ENCODE data around the gene DPAGT1.
"Not testable (repeated sequence)": the region's sequence is repeated elsewhere in the genome, so short reads cannot be mapped to it uniquely, and the experiment has no call there.

Gene DPAGT1

DNA sequence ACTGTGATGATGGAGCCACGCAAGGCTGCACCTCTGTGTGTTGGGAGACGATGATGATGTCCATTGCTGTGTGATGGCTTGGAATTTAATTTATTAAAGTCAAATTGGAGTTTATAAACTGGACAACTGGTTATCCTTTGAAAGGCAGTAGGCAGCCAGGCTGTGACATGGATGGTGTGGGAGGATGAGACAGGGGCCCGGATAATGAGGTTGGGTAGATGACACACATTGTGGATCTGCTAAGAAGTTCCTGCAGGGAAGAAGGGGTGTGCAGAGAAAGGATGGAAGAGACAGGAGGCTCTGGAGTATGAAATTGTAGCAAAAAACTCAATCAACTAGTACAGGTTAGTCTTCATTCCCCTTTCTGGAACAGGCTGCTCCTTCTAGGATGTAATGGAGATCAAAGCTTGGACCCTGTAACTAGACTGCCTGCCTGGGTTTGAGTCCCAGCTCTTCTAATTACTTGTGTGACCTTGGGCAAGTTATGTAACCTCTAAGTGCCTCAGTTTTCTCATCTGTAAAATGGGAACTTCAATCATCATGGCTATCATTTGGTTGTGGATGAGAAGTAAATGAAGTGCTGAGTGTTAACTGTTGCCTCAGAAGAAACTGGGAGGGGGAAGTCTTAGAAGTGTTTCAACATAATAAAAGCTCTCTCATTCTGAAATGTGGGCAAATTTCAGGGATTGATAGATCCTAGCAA, 15.5 kb upstream of the DPAGT1 start:
- in situ Hi-C loops (cut with MboI; ENCODE audit: low pct_unique_long_range_greater_than_20kb, low sequenced_read_pairs) = no loop called here
- no peak for DNase-seq

DNA sequence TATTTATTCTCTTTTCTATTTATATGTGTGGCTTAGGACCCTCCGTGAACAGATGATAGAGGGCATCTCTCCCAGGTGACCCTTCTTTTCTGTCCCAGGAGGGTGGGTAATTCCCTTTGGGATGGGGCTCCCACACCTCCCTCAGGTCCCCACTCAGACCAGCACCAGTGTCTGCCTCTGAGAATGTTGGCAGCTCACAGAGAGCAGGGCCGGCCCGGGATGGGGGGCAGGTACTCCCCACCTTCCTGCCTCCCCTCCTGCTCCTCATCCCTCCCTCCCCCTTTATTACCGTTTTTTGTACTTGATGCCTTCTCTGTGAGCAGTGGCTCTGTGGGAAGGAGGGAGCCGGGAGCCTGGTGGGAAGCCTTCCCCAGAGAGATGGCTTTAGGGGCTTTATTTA, 14.9 kb upstream of the DPAGT1 start:
- in situ Hi-C loops (cut with MboI; ENCODE audit: low pct_unique_long_range_greater_than_20kb, low sequenced_read_pairs) = no loop called here
- no peak for DNase-seq

DNA sequence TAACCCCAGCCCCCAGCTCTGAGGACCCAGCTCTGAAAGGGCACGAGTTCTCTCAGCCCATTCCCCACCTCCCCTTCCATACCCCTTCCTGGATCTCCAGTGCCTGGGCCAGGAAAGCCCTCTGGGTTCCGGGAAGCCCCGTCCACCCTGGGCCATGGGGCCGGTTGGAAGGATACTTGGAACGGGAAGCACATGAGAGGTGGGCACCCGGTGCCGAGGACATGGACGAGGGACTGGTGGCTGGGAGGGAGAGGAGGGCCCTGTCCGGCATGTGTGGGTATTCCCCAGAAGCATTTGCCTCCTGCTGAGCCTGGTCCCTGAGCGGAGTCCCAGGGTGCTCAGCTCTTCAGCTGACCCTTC, 14.6 kb upstream of the DPAGT1 start:
- DNase-seq = no peak
- in situ Hi-C loops (cut with MboI; ENCODE audit: low pct_unique_long_range_greater_than_20kb, low sequenced_read_pairs) = no loop called here

DNA sequence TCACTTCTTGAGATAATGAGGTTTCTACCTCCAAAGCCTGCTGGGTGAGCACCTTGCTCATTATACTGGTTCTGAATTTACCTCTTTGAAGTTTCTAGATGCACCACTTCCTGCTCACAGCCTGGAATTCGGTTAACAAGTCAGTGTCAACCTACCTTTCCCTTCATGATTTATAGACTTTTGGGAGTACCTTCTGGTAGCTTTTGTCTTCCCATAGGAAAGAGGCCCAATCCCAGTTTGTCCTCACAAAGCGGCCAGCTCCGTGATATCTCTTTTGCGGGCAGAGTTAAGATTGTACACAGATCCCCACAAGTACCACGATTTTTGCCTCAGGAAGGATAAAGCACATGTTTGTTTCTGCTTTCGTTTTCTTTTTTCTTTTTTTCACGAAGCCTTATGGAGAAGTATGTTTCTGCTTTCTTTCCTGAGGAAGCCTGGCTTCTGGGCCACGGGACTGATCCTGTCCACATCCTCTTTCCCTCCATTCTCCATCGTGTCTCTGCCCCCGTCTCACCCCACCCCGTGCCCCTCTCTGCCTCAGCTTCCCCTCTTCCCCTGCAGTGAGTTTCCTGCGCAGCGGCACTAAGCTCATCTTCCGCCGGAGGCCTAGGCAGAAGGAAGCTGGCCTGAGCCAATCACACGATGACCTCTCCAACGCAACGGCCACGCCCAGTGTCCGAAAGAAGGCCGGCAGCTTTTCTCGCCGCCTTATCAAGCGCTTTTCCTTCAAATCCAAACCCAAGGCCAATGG, 14.0 kb upstream of the DPAGT1 start:
- no peak for DNase-seq
- in situ Hi-C loops (cut with MboI; ENCODE audit: low pct_unique_long_range_greater_than_20kb, low sequenced_read_pairs) = no loop called here

DNA sequence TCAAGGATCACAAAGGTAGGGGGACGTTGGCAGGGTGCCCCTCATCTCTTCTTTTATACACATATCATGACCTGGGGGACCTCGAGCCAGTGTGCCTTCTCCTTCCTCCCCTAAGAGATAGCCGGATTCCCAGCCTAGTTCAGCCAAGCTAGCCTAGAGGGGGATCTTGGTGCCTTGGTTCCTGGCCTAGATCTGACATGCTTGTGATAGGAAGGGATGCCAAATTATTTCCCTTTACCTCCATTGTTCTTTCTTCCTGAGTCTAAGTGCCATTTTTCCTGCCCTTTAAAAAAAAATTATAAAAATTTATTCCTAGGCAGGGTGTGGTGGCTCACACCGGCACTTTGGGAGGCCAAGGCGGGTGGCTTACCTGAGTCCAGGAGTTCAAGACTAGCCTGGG, 12.7 kb upstream of the DPAGT1 start:
- in situ Hi-C loops (cut with MboI; ENCODE audit: low pct_unique_long_range_greater_than_20kb, low sequenced_read_pairs) = no loop called here
- no peak for DNase-seq

DNA sequence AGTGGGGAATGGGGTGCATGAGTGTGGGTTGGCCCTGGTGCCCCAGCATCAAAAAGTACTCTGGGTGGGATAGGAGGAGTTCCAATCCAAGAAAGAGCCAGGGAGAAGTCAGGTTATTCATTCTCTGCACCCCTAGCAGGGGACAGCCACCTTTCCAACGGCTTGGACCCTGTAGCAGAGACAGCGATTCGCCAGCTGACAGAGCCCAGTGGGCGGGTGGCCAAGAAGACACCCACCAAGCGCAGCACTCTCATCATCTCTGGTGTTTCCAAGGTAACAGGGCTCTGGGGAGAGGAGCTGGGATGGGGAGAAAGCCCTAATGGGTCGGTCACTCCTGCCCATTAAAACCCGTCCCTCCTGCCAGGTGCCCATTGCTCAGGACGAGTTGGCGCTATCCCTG, 12.1 kb upstream of the DPAGT1 start:
- in situ Hi-C loops (cut with MboI; ENCODE audit: low pct_unique_long_range_greater_than_20kb, low sequenced_read_pairs) = no loop called here
- no peak for DNase-seq

DNA sequence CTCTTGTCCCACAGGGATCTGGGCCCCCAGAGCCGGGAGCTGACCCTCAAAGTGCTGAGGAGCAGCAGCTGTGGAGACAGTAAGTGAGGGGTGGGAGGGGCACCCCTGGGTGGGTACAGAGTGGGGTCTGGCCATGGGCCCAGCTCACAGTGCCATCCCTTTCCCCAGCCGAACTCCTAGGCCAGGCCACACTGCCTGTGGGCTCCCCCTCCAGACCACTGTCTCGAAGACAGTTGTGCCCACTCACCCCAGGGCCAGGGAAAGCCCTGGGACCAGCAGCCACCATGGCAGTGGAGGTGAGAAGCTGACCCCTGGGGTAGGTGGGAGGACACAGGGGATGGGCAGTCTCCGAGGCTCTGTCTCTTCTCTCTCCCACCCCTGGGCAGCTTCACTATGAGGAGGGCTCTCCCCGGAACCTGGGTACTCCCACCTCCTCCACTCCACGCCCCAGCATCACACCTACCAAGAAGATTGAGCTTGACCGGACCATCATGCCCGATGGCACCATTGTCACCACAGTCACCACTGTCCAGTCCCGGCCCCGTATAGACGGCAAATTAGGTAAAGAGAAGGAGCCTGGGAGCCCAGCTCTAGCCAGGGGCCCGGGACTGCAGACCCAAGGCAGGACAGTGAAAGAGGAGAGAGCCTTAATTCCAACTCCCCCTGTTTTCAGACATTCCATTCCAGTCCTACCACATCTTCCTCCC, 10.8 kb upstream of the DPAGT1 start:
- in situ Hi-C loops (cut with MboI; ENCODE audit: low pct_unique_long_range_greater_than_20kb, low sequenced_read_pairs) = no loop called here
- DNase-seq = no peak

DNA sequence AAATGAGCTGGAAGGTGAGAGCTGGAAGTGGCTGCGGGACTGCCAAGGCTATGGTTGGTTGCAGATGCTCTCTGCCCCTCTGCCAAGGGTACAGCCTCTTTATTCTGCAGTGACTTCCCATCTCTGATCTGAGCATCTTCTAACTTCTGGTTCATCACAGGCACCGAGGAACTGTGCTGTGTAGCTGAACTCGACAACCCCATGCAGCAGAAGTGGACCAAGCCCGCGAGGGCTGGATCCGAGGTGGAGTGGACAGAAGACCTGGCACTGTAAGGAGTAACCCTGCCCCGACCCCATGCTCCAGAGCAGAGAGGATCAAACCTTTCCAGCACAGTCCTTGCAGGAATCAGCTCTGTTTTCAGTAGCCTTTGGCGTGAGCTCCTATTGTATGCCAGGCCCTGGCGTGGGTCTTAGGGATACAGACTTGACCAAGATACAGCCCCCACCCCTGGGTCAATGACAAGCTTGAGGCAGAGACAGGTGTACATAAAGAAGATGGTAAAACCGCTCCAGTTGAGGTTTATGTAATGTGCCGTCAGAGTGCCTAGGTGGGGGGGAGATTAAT, 9.8 kb upstream of the DPAGT1 start:
- in situ Hi-C loops (cut with MboI; ENCODE audit: low pct_unique_long_range_greater_than_20kb, low sequenced_read_pairs) = no loop called here
- DNase-seq = no peak

DNA sequence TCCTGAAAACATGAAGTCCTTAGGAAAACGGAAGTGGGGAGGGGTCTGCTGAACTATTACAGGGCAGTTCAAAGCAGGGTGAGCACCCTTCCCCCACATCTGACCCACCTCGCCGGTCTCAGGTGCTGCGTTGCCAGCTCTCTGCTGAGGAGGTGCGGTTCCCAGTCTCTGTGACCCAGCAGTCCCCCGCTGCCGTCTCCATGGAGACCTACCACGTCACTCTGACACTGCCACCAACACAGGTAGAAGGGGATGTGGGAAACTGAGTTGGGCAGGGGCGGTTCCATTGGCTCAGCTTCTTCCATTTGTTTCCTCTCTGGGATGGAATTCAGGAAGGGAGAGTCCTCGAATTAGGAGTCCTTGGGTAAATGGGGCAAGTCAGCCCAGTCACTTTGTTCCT, 8.8 kb upstream of the DPAGT1 start:
- DNase-seq = no peak
- in situ Hi-C loops (cut with MboI; ENCODE audit: low pct_unique_long_range_greater_than_20kb, low sequenced_read_pairs) = no loop called here

DNA sequence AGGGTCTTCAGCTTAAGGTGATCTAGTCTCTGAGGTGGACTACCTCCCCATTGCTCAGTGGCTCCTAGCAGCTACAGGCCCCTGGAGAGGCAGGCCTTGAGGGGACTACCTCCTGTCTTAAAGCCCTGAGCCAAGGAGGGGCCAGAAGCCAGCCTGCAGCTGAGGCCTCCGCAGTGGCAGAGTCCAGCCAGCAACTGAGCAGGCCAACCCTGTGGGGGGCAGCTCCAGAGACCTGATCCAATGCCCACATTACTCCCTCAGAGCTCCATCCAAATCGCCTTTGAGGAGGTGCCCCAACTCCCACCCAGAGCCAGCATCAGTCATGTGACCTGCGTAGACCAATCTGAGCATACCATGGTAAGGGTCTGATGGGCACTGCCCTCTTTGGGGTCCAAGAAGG, 8.2 kb upstream of the DPAGT1 start:
- DNase-seq = no peak
- in situ Hi-C loops (cut with MboI; ENCODE audit: low pct_unique_long_range_greater_than_20kb, low sequenced_read_pairs) = no loop called here

DNA sequence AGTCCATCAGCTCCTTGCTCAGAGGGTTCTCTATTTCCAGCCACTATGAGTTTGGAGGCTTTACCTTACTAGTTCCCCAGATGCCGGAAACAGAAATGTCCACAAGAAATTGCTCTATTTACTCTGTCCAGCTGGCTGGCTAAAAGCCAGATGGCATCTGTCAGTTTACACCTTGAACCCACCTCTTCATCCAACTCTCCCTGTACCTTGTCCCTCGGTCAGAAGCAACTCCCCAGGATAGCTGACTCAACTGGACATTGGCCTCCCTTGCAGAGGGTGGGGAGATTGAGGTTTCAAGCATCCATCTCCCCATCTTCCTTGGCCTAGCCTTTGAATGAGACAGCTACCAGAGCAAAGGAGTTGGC, 7.2 kb upstream of the DPAGT1 start:
- in situ Hi-C loops (cut with MboI; ENCODE audit: low pct_unique_long_range_greater_than_20kb, low sequenced_read_pairs) = no loop called here
- no peak for DNase-seq

DNA sequence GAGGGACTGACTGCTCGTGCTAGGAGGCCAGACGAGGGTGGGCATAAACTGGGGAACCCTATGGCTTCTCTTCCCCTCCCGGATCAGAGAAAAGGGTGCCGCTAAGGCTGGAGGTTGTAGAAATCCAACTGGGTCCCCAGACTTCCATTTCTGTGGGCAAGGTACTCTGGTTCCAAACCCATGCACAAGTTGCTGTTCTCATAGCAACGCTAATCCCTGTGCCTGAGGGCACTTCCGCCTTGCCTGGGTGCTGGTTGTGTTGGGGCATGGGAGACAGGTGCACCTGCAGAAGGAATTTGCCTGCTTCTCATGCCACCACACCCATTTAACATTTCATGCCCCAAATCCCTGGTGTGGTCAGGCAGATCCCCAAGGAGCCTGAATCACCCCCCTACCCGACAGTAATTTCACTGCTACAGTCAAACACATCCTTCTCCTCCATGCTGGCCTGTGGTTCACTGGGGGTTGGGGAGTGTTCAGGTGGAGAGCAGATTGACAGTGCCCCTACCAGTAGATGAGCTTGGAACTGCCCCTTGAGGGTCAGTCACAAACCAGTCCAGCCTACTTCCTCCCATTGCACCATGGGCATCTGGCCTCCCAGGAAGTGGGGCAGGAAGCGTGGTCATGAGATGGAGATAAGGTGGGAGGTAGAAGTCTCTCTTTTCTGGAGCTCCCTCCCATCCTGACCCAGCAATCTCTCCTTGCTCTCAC, 6.6 kb upstream of the DPAGT1 start:
- DNase-seq = peak; percentile 52
- in situ Hi-C loops (cut with MboI; ENCODE audit: low pct_unique_long_range_greater_than_20kb, low sequenced_read_pairs) = no loop called here

DNA sequence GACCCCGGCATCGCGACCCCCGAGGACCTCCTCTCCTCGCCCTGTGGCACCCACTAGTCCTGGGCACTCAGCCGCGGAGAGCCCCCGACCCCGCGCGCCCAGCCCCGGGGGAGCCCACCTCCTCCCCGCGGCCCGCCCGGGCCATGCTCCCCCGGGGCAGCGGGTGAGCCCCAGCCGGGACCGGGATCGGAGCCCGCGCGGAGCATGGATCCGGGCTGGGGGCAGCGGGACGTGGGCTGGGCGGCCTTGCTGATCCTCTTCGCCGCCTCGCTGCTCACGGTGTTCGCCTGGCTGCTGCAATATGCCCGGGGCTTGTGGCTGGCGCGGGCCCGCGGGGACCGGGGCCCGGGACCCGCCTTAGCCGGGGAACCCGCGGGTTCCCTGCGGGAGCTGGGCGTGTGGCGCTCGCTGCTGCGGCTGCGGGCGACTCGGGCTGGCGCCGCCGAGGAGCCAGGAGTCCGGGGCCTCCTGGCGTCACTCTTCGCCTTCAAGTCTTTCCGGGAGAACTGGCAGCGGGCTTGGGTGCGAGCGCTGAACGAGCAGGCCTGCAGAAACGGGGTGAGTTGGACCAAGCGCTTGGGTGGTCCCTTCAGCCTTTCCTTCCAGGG, 6.0 kb upstream of the DPAGT1 start:
- no peak for DNase-seq
- in situ Hi-C loops (cut with MboI; ENCODE audit: low pct_unique_long_range_greater_than_20kb, low sequenced_read_pairs) = no loop called here

DNA sequence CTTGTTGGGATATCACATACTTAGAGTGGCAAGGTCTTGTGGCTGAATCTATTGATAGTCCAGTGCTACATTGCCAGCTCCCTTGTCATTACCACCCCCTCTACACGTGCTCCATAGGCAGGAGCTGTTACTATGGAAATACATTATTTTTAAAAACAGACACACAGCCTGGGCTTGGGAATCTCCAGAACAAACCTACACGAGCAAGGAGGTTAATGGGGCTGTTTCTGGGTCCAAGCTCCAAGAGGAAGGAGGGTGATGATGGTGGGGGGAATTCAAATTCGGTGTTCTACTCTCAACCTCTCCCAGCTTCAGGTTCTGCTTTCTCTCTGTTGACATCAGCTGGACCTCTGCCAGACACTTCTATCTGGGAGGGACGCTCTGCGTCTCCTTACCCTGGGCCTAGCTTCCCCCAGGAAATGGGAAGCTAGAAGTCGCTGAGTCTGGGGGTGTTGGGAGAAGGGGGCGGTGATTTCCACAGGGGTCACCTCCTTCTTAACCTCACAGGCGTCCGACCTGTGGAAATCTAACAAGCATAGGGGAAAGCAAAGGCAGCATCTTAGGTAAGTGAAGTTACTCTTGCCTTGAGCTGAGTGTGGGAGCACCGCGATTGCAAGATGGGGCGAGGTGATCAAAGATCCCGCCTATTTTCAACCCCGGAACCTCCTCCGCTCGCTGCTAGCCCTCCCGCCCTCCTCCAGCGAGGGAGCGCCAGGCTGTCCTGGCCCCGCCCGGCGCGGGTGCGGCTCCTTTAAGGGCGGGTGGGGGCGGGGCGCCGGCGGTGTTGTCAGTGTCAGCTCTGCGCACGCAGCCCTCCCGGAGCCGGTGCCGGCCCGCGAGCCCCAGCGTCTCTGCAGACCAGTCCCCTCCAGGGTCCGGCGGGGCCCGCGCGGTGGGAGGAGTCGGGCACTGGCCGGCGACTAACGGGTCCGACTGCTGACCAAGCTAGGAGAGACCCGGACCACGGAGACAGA, 5.2 kb upstream of the DPAGT1 start, which contains the start of gene C2CD2L:
Gene C2CD2L (plus strand): TSS at position 781 of the 974 bp plus-strand sequence. CDS start 398 bp downstream, outside the sequence.
- in situ Hi-C loops (cut with MboI; ENCODE audit: low pct_unique_long_range_greater_than_20kb, low sequenced_read_pairs) = no loop called here
- DNase-seq = peak; percentile 92

DNA sequence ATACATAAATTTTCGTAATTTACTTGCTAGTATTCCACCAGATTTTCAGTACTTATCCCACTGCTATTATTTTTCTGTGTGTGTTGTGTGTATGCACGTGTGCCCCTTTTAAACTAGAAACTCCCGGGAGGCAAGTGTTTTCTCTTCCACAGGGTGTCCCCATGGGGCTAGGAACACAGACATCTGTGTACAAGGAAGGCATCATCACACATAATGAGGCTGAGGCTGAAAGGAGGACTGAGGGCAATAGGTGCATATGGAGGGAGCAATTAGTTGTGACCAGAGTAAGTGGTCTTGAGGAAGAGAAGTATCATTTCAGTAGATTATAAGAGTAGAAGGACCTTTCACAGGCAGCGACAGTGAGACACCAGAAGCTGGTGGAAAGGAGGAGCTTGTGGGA, 2.1 kb upstream of the DPAGT1 start:
- DNase-seq = peak; percentile 31
- in situ Hi-C loops (cut with MboI; ENCODE audit: low pct_unique_long_range_greater_than_20kb, low sequenced_read_pairs) = no loop called here

DNA sequence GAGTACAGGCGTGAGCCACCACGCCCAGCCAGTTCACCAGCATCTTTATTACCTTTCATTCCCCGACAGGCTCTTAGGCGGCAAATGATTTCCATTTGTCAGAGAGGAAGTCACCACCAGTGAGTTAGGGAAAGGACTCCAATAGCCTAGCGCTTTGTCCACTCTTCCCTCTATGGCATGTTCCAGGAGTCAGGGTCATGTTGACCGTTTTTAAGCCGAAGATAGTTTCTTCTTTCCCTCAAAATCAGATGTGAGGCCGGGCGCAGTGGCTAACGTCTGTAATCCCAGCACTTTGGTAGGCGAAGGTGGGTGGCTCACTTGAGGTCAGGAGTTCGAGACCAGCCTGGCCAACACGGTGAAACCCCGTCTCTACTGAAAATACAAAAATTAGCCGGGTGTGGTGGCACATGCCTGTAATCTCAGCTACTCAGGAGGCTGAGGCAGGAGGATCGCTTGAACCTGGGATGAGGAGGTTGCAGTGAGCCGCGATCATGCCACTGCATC, 1.6 kb upstream of the DPAGT1 start:
- in situ Hi-C loops (cut with MboI; ENCODE audit: low pct_unique_long_range_greater_than_20kb, low sequenced_read_pairs); DNase-seq: not testable (repeated sequence)

DNA sequence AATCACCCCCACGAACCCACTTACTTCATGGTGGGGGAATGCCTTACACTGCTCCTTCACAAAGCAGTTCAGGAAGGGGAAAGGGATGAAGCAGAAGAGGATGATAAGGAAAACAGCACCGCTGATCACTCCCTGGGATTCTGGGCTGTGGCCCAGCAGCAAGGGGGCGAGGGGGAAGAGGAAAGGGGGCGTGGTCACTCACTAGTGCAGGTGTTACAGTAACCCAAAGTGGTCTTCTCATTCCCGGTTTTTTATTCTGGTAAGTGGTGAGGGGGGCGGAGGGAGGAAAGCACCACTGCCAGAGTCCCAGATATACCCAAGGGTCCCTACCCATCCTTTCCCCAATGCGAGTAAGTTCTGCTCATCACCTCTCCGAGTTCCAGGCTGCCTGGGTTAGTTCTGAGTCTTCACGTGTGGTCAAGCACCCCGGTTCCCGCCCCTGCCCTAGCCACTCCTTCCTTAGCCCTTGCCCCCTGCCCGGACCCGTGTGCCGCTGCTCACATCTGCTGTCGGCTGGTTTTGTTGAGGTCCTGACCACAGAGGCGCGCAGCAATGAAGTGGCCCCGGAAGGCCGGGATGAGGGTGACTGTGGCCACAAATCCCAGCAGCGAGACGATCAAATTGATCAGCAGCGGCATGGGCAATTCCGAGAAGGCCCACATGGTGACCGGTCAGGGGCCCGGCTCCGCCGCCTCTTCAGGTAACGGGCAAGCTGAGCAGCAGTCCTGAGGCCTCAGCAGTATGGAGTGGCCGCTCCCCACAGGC, 477 bp downstream of the DPAGT1 start:
- no peak for DNase-seq
- in situ Hi-C loops (cut with MboI; ENCODE audit: low pct_unique_long_range_greater_than_20kb, low sequenced_read_pairs) = no loop called here

Measured in KBM-7 (cell line).